NCI-H1417 treated with DMSO at 0.1 percent for 48 hours (cell line): ENCODE data around the gene RAMP1.
"Not testable (repeated sequence)": the region's sequence is repeated elsewhere in the genome, so short reads cannot be mapped to it uniquely, and the experiment has no call there.

Experiments
- DNase-seq: peaks from one replicate; lab custom pipeline; 2025; lab: John Stamatoyannopoulos, UW

RAMP1 gene

GRCh38 chr2:237863689-237864443, 4.4 kb downstream of the RAMP1 start:
- DNase-seq, result no peak

DNA sequence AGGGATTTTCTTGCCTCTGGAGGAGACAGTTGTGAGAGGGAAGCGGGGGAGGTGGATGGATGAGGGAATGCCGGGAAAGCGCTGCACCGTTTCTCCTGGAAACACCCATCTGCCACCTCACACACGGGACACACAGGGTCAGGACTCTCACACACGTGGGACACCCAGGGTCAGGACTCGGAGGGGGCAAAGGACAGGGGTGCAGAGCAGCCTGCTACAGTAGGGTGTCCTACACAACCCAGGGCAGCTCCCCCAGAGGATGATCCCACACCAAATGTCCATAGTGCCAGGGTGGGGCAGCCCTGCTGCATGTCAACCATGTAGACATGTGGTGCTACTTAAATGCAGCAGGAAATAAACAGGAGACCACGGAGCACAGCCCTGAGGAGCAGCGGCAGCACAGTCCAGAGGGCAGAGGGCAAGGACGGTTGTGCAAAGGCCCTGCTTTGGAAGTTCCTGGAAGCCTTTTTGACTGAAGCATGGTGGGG, 5.1 kb downstream of the RAMP1 start:
- DNase-seq, result no peak

DNA sequence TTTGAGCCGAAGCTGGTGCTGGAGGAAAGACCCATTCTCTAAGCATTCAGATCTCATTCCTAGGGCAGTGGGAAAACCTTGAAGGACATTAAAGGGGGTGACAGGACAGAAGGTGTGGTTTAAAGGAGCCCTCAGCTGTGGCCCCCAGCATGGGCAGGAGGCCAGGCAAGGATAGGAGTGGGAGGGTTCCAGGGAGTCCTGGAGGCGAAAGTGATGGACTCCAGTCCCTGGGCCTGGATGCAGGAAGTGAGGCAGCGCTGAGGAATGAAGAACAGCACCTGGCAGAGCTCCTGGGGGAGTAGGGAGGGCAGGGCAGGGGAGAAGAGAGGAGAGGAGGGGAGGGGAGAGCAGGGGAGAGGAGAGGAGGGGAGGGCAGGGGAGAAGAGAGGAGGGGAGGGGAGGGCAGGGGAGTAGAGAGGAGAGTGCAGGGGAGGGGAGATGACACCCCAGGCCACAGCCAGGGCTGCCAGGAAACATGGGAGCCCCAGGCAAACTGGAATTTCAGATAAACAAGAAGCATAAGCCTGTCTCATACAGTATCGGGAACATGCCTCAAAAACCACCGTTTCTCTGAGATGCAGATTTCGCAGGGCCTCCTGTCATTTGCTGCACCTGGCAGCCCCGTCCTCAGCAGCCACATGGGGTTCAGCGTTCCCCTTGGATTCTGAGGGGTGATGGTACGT, 5.7 kb downstream of the RAMP1 start:
- no peak for DNase-seq

- DNase-seq, result no peak
These were observed 6.2 kb downstream of the RAMP1 start for GRCh38 chr2:237865623-237866041.

DNA sequence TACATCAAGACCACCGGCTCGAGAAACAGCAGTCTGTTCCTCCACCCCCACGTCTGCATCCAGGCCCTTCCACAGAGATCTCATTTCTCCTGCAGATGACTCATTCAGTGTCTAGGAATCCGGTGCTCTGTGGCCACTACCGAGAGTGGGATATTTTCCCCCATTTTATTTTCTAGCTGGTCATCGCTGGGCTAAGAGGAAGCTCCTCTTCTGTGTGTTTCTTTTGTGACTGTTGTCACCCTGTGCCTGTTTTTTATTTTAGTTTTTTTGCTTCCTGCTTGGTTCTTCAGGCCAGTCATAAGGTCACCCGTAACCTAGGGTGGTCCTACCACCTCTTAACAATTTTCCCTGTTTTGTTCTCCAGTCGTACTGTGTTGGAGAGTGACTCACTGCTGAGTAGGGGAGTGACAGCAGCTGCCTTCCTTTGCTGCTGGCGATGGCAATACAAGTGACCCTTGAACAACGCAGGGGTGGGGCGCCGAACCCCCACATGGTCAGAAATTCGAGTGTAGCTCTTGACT, 6.7 kb downstream of the RAMP1 start:
- no peak for DNase-seq

DNA sequence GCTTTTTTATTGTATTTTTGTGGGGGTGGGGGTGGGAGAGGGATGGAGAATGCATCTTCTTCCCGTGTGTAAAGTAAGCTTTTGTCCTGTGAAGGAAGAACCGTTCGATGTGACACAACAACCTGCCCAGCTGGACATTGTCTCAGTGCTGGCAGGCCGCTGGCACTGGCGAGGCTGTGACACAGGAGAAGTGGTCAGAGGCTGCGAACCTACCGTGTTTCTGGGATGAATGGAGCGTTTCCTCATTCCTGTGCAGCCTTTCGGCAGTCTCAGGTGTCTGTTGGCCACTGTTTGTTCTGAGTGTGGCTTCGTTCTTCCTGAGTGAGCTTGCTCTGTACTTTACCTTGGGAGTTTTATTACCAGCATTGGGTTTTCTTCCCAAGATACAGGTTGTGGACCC, 8.0 kb downstream of the RAMP1 start:
- no peak for DNase-seq

DNA sequence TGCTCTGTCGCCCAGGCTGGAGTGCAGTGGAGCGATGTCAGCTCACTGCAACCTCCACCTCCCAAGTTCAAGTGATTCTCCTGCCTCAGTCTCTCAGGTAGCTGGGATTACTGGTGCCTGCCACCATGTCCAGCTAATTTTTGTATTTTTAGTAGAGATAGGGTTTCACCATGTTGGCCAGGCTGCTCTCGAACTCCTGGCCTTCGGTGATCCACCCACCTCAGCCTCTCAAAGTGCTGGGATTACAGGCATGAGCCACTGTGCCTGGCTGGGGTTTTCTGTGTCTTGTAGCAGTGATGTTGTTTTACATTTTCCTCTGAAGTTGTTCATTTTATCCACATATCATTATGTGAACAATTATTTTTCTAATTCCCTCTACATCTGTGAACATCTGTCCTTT, 8.7 kb downstream of the RAMP1 start:
- not testable (repeated sequence) for DNase-seq

DNA sequence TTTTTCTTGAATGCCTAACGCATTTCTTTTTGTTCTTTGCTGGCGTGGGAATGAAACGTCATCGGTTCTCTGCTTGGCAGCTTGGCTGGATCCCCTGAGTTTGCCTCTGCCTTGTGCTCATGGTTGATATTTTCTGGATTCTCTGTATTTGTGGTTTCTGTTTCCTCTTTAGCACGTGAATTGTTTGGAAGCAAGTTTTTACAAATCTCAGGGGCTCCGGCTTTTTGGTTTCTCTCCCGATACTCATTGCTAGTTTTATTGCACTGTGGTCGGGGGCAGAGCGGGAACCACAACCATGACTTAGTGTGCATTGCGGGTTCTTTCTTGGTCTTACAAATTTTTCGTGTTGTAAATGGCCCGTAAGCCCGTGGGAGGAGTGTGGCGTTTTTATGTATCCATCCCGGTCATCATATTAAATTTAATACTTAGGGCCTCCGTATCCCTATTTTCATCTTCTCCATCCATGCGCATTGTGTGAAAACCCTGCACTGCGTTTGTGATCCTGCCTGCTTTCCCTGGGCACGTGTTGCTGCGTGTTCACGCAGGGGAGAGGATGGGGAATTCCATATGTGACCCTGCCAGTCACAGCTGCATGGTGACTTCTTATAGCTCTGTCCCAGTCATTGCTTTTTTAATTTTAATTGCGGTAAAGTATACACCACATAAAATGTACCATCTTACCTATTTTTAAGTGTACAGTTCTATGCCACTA, 9.4 kb downstream of the RAMP1 start:
- no peak for DNase-seq

- DNase-seq, result no peak
These were observed 10.1 kb downstream of the RAMP1 start for GRCh38 chr2:237869343-237870102.

DNA sequence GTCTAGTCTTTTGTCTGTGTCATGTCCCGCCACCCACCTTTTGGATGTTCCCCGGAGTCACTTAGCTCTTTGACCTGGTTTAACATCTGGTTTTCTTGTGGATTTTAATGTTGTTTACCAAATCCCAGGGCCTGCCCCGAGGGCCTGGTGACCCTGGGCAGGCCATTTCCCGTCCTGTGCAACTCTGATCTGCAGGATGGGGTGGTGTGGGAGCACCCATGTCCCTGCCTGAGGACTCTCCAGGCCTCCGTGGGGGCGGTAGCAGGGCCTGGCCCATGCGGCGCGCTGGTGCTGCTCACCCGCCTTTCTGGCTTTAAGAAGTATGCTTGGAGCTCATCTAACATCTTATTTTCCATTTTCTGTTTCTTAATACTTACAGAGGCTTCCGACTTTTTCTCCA, 10.7 kb downstream of the RAMP1 start:
- DNase-seq, result no peak

- no peak for DNase-seq
These were observed 11.6 kb downstream of the RAMP1 start for GRCh38 chr2:237870754-237871651.

DNA sequence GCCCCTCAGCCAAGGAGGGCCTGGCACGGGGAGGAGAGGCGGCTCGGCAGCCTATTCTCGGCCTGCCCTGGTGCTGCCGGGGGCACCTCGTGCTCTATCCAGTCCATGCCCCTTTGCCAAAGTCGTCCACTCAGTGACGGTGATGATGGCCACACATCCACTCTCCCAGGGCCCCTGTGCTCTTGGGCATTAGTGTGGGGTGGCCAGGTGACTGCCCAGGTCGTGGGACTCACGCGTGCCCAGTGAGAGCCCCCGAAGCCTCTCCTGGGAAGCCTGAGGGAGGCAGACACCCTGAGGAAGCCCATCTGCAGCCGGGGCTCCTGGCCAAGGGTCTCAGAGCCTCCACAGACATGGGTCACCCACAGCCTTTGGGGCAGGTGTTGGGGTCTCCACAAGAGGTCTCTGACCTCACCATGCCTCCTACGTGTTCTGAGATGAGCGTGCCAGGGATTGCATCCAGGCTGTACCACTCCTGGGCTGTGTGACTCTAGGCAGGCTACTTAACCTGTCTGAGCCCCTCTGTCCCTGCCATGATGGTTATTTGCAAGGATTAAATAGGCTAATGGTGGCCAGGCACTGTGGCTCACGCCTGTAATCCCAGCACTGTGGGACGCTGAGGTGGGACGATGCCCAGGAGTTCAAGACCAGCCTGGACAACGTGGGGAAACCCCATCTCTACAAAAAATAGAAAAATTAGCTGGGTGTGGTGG, 12.9 kb downstream of the RAMP1 start:
- no peak for DNase-seq

DNA sequence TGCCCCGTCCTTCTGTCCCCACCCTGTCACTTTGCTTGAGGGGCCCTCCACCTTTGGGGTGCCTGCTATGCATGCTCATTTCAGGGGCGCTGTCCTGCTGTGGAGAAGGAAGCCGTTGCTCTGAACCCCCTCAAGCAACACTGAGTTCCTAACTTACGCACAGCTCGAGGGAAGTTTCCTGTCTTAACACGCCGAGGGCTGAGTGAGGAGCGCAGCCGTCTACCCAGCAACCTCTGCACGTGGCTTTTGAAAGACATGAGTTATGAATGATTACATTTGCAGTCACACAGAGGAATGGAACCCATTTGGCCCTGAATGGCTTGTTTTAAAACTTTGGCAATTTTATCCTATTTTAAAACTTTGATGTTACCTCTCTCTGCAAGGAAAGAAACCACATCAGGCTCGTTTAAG, 14.0 kb downstream of the RAMP1 start:
- no peak for DNase-seq

DNA sequence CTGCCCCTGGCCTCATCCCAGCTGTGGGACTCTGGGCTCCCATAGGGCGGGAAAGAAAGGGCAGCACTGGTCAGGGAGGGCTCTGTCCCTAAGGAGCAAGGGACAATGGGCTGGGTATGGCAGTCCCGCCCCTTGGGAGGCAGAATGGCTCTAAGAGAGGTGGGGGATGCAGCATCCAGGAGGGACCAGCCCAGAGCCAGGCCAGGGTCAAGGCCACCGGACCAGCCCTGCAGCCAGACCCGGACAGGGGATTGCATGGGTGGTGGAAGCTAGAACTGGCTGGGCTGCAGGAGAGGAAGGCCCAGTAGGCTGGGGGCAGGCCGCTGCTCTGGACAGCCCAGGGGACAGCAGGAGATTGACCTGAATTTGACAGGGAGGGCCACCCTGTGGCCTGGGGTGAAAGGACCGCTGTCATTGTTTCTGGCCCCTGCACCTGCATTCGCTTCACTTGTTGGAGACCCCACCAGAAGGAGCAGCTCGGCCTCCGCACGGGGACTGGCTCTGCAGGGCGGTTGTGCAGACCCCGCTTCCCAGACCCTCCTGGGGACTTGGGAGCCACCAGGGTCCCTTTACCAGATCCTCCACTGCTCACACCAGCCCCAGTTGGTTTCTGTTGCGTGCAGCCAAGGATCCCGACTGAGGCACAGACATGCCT, 14.6 kb downstream of the RAMP1 start:
- DNase-seq, result no peak

- DNase-seq, result no peak
These were observed 15.2 kb downstream of the RAMP1 start for GRCh38 chr2:237874585-237875161.

GRCh38 chr2:237875256-237876060, 16.0 kb downstream of the RAMP1 start:
- no peak for DNase-seq

DNA sequence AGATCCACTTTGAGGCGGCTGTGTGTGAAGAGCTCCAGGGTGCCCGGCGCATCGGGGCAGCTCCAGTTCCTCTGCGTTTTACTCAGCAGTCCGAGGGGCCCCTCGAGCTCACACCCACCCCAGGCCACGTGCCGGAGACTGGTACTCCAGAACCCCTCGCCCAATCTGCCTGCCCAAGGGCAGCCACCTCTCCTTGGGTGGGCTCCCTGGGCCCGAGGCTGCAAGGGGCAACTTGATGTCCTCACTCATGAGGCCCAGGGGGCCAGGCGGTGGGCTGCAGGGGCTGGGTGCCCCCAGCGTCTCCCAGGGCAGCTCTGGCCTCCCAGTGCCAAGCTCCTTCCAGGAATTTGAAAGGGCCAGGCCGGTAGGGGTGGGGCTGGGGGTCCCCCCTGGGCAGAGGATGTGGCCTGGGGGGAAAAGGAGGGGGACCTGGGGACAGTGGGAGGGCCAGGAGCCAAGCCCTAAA, 16.7 kb downstream of the RAMP1 start:
- no peak for DNase-seq

- DNase-seq, result no peak
These were observed 17.1 kb downstream of the RAMP1 start for GRCh38 chr2:237876532-237876931.
